Skeletal muscle tissue (tissue), 4 donors: ENCODE measurements around the gene TAL1. TPM values are rescaled to one million over a fixed set of nuclear protein-coding genes. Genes with fewer than 3 reads are reported as not detected.
"Not testable (repeated sequence)": the region's sequence is repeated elsewhere in the genome, so short reads cannot be mapped to it uniquely, and the experiment has no call there.

Experiments used
- H3K27ac ChIP-seq: one replicate; pipeline ENCODE4 v1.7.0; 2013; ENCODE audit warnings: mild to moderate bottlenecking, low read depth, low read length, inconsistent platforms
- H3K27me3 ChIP-seq, 3 donors: one replicate each; pipeline ENCODE4 v1.7.0; 2013; ENCODE audit warnings: low read length in 3 of 3; ENCODE audit not compliant: control insufficient read depth in 3 of 3, insufficient read depth in 3 of 3
- H3K36me3 ChIP-seq, 3 donors: one replicate each; pipeline ENCODE4 v1.7.0; 2013; ENCODE audit warnings: low read length in 3 of 3; ENCODE audit not compliant: control insufficient read depth in 3 of 3, insufficient read depth in 3 of 3
- H3K4me1 ChIP-seq, 3 donors: one replicate each; pipeline ENCODE4 v1.7.0; 2013; ENCODE audit warnings: low read length in 3 of 3, mild to moderate bottlenecking in 3 of 3; ENCODE audit not compliant: control insufficient read depth in 3 of 3, insufficient read depth in 3 of 3
- H3K4me3 ChIP-seq, 3 donors: one replicate each; pipeline ENCODE4 v1.7.0; 2013; ENCODE audit warnings: low read length in 3 of 3
- H3K9ac ChIP-seq, 3 donors: one replicate each; pipeline ENCODE4 v1.7.0; 2013; ENCODE audit warnings: low read length in 3 of 3, mild to moderate bottlenecking in 3 of 3, moderate library complexity in 2 of 3, low read depth in 1 of 3
- H3K9me3 ChIP-seq, 3 donors: one replicate each; pipeline ENCODE4 v1.7.0; 2013; ENCODE audit warnings: low read length in 3 of 3; ENCODE audit not compliant: control insufficient read depth in 3 of 3
- total RNA-seq: library from RNA; depleted of rRNA; stranded (reverse); fragments of >200 nt; gene quantifications from one replicate; pipeline ENCODE4 v1.2.3, GENCODE V29; 2014
- donor health status: Osteomylitis.

The TAL1 gene
- 3.1 TPM for total RNA-seq

GRCh38 chr1:47232187-47232874, at the start of gene TAL1:
TAL1 (minus strand) TSS chr1:47232225; CDS start chr1:47225888, 6,337 bp downstream.
- Histone ChIP-seq H3K27ac (peak within 1 kb of the TSS; percentile 84), H3K9ac (peak within 1 kb of the TSS; percentile 59 to 77 (median 62)), H3K9me3 (no peaks in the 10 kb centered on the region), H3K4me3 (peak within 1 kb of the TSS; percentile 55 to 76 (median 74)), H3K36me3 (no peaks in the 10 kb centered on the region), H3K27me3 (peaks cover 66 to 76% (median 69%) of the 10 kb centered on the region in 3 donors), H3K4me1 (peaks cover 6 to 17% (median 9%) of the 10 kb centered on the region in 3 donors)

GRCh38 chr1:47280142-47280541, 48.1 kb upstream of the TAL1 start:
- Histone ChIP-seq H3K9me3 (no peaks in the 10 kb centered on the region), H3K9ac (no peak overlapping the region), H3K4me1 (no peaks in the 10 kb centered on the region), H3K36me3 (peaks cover 0 to 7% (median 5%) of the 10 kb centered on the region in 3 donors), H3K4me3 (no peak overlapping the region), H3K27me3 (no peaks in the 10 kb centered on the region), H3K27ac (no peak overlapping the region)

- Histone ChIP-seq H3K27me3 (no peaks in the 10 kb centered on the region), H3K4me3 (no peak overlapping the region), H3K36me3 (peaks cover 0 to 7% (median 5%) of the 10 kb centered on the region in 3 donors), H3K4me1 (no peaks in the 10 kb centered on the region), H3K9ac (no peak overlapping the region), H3K9me3 (no peaks in the 10 kb centered on the region), H3K27ac (no peak overlapping the region)
Measured at GRCh38 chr1:47276850-47277249, 44.8 kb upstream of the TAL1 start.

- not testable (repeated sequence) for H3K9me3 ChIP-seq, H3K27ac ChIP-seq, H3K4me1 ChIP-seq, H3K36me3 ChIP-seq, H3K4me3 ChIP-seq, H3K9ac ChIP-seq, H3K27me3 ChIP-seq
Measured at GRCh38 chr1:47275811-47276210, 43.8 kb upstream of the TAL1 start.

GRCh38 chr1:47265529-47265928, 33.5 kb upstream of the TAL1 start:
- H3K36me3 ChIP-seq, result not testable (repeated sequence)

GRCh38 chr1:47262787-47263413, 30.9 kb upstream of the TAL1 start:
- no peaks in the 10 kb centered on the region for H3K27me3 ChIP-seq
- no peak overlapping the region for H3K27ac ChIP-seq
- no peak overlapping the region for H3K4me3 ChIP-seq
- H3K4me1 ChIP-seq, result no peaks in the 10 kb centered on the region
- no peak overlapping the region for H3K9ac ChIP-seq
- H3K9me3 ChIP-seq, result no peaks in the 10 kb centered on the region
- H3K36me3 ChIP-seq, result no peaks in the 10 kb centered on the region

More at GRCh38 chr1:47265529-47265928, 33.5 kb upstream of the TAL1 start:
- H3K9me3 ChIP-seq, H3K4me1 ChIP-seq, H3K9ac ChIP-seq, H3K27me3 ChIP-seq, H3K27ac ChIP-seq, H3K4me3 ChIP-seq: not testable (repeated sequence)

- H3K4me3 ChIP-seq, result no peak overlapping the region
- no peaks in the 10 kb centered on the region for H3K4me1 ChIP-seq
- no peaks in the 10 kb centered on the region for H3K27me3 ChIP-seq
- H3K9me3 ChIP-seq, result no peaks in the 10 kb centered on the region
- H3K9ac ChIP-seq, result no peak overlapping the region
- no peaks in the 10 kb centered on the region for H3K36me3 ChIP-seq
- no peak overlapping the region for H3K27ac ChIP-seq
Measured at GRCh38 chr1:47257224-47257623, 25.2 kb upstream of the TAL1 start.

GRCh38 chr1:47252795-47253194, 20.8 kb upstream of the TAL1 start:
- Histone ChIP-seq H3K4me3 (no peak overlapping the region), H3K9ac (no peak overlapping the region), H3K4me1 (no peaks in the 10 kb centered on the region), H3K27ac (no peak overlapping the region), H3K9me3 (no peaks in the 10 kb centered on the region), H3K36me3 (no peaks in the 10 kb centered on the region), H3K27me3 (no peaks in the 10 kb centered on the region)

GRCh38 chr1:47252369-47252768, 20.3 kb upstream of the TAL1 start:
- Histone ChIP-seq H3K9me3 (no peaks in the 10 kb centered on the region), H3K4me1 (no peaks in the 10 kb centered on the region), H3K9ac (no peak overlapping the region), H3K27me3 (no peaks in the 10 kb centered on the region), H3K27ac (no peak overlapping the region), H3K36me3 (no peaks in the 10 kb centered on the region), H3K4me3 (no peak overlapping the region)

- Histone ChIP-seq H3K4me1 (no peaks in the 10 kb centered on the region), H3K27me3 (no peaks in the 10 kb centered on the region), H3K9me3 (no peaks in the 10 kb centered on the region), H3K36me3 (no peaks in the 10 kb centered on the region), H3K9ac (no peak overlapping the region), H3K4me3 (no peak overlapping the region), H3K27ac (no peak overlapping the region)
Measured at GRCh38 chr1:47249755-47250154, 17.7 kb upstream of the TAL1 start.
